Body of pancreas (tissue), 4 donors: Measurements from ENCODE around the gene MAMDC2. TPM values are rescaled to one million over a fixed set of nuclear protein-coding genes. Genes with fewer than 3 reads are reported as not detected.

Experiments used
- ATAC-seq: fragments of 150-250 bp; one replicate; pipeline ENCODE4 v1.9.1; 2016
- DNase-seq, 4 donors: peaks; one replicate each; pipeline ENCODE4 v3.0.0-alpha.2; 2019
- H3K27ac ChIP-seq, 4 donors: fragments of 200-600 bp; sonication (generic); 1 replicate in 3 of 4; 2 replicates in 1 of 4; pipeline versions ENCODE4 v1.5.1 to v1.6.1; 2016 to 2019; ENCODE audit warnings: mild to moderate bottlenecking in 1 of 4, mixed read lengths in 1 of 4, moderate library complexity in 1 of 4
- H3K27me3 ChIP-seq, 2 donors: fragments of 200-600 bp; sonication (generic); one replicate each; pipeline ENCODE4 v1.6.0; 2016; ENCODE audit warnings: mild to moderate bottlenecking in 1 of 2
- H3K36me3 ChIP-seq, 2 donors: fragments of 200-600 bp; sonication (generic); replicated peaks in 1 of 2; 2 replicates each; pipeline ENCODE4 v1.5.1; 2016; ENCODE audit warnings: low read depth in 2 of 2; ENCODE audit not compliant: insufficient read depth in 1 of 2
- H3K4me1 ChIP-seq: fragments of 200-600 bp; sonication (generic); one replicate; pipeline ENCODE4 v1.6.0; 2016
- H3K4me3 ChIP-seq, 2 donors: fragments of 200-600 bp; sonication (generic); 1 replicate in 1 of 2; 2 replicates in 1 of 2; pipeline ENCODE4 v1.5.1; 2016 to 2019
- H3K9me3 ChIP-seq, 3 donors: fragments of 200-600 bp; sonication (generic); 1 replicate in 2 of 3; 2 replicates in 1 of 3; pipeline ENCODE4 v1.5.1; 2016
- POLR2A ChIP-seq, 3 donors: fragments of 450-650 bp; IDR thresholded peaks; one replicate each; pipeline ENCODE4 v1.6.1; 2016; ENCODE audit warnings: antibody characterized with exemption in 3 of 3, mild to moderate bottlenecking in 2 of 3
- WGBS, 2 donors: methylation state at CpG; one replicate each; pipeline ENCODE4 v1.1.5; 2017; 5-methylcytosine and 5-hydroxymethylcytosine counted together
- intact Hi-C: fragments of 100-400 bp; cut with DNase I; formaldehyde crosslinking; loops from one replicate; pipeline ENCODE4 v1.15.1; 2023
- total RNA-seq, 2 donors: library from RNA; depleted of rRNA; stranded (reverse); fragments of >200 nt; gene quantifications; one replicate each; pipeline ENCODE4 v1.1.0, GENCODE V29; 2016
- TF ChIP-seq, protein P1 (sequence below), 7 experiments: fragments of 450-650 bp in 4 of 7; fragments of 200-600 bp in 3 of 7; sonication (generic) in 3 of 7; IDR thresholded peaks; one replicate each; pipeline ENCODE4 v1.5.1; 2016 to 2019; ENCODE audit warnings: antibody characterized with exemption in 7 of 7

Gene MAMDC2
- total RNA-seq, 2 donors from 2014 or later, result 4.0 to 17.1 TPM

GRCh38 chr9:70010015-70010414 lies 33.6 kb upstream of the MAMDC2 start:
- Histone ChIP-seq H3K4me1 (peaks cover 6% of the 10 kb centered on the region), H3K36me3 (no peaks in the 10 kb centered on the region), H3K4me3 (no peak overlapping the region), H3K27me3 (no peaks in the 10 kb centered on the region), H3K27ac (no peak overlapping the region), H3K9me3 (no peaks in the 10 kb centered on the region)
- DNase-seq (no peak), ATAC-seq (no peak)
- WGBS, 2 donors, result 29 to 63% methylated on average over 3 of the region's 3 CpGs
- intact Hi-C loops, result no loop called here
- TF ChIP-seq, protein P1, sequence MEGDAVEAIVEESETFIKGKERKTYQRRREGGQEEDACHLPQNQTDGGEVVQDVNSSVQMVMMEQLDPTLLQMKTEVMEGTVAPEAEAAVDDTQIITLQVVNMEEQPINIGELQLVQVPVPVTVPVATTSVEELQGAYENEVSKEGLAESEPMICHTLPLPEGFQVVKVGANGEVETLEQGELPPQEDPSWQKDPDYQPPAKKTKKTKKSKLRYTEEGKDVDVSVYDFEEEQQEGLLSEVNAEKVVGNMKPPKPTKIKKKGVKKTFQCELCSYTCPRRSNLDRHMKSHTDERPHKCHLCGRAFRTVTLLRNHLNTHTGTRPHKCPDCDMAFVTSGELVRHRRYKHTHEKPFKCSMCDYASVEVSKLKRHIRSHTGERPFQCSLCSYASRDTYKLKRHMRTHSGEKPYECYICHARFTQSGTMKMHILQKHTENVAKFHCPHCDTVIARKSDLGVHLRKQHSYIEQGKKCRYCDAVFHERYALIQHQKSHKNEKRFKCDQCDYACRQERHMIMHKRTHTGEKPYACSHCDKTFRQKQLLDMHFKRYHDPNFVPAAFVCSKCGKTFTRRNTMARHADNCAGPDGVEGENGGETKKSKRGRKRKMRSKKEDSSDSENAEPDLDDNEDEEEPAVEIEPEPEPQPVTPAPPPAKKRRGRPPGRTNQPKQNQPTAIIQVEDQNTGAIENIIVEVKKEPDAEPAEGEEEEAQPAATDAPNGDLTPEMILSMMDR (IDR thresholded peaks at IDR 0.05), result no peak
- TF ChIP-seq POLR2A (IDR thresholded peaks at IDR 0.05), result no peak

GRCh38 chr9:70011366-70011765 lies 32.3 kb upstream of the MAMDC2 start:
- TF ChIP-seq POLR2A (IDR thresholded peaks at IDR 0.05), result no peak
- TF ChIP-seq, protein P1 (IDR thresholded peaks at IDR 0.05), result no peak
- no peak overlapping the region for H3K27ac ChIP-seq
- no peaks in the 10 kb centered on the region for H3K27me3 ChIP-seq
- H3K36me3 ChIP-seq, result no peaks in the 10 kb centered on the region
- WGBS, 2 donors, result 82 to 92% methylated on average over 1 of the region's 1 CpG
- DNase-seq (no peak), ATAC-seq (no peak)
- H3K4me1 ChIP-seq, result peaks cover 6% of the 10 kb centered on the region
- no peaks in the 10 kb centered on the region for H3K9me3 ChIP-seq
- no peak overlapping the region for H3K4me3 ChIP-seq
- intact Hi-C loops, result no loop called here

DNA sequence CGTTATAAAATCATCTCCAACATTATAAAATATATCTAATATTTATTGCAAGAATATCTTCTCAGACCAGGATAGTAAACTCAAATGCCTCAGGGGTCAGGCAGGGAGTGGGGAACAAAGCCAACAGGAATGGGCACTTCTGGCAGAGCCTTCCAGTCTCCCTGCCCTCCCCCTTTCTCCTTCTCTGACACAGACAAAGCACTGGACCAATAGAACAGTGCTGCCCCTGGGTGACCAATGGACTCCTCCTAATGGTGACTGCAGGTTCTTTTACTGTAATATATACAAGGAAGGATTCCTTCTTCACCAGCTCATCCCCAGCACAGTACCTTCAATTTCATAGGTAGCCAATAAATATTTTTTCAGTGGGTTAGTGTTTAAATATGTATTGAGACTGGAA lies 31.1 kb upstream of the MAMDC2 start:
- Histone ChIP-seq H3K36me3 (no peaks in the 10 kb centered on the region), H3K4me3 (no peak overlapping the region), H3K4me1 (peaks cover 6% of the 10 kb centered on the region), H3K9me3 (no peaks in the 10 kb centered on the region), H3K27ac (no peak overlapping the region), H3K27me3 (no peaks in the 10 kb centered on the region)
- no peak for TF ChIP-seq POLR2A (IDR thresholded peaks at IDR 0.05)
- TF ChIP-seq, protein P1 (IDR thresholded peaks at IDR 0.05), result no peak
- intact Hi-C loops, result no loop called here
- WGBS, 2 donors, result 89 to 92% methylated on average over 1 of the region's 1 CpG
- no peak for DNase-seq
- ATAC-seq, result no peak

GRCh38 chr9:70013598-70014196 lies 30.0 kb upstream of the MAMDC2 start:
- H3K4me1 ChIP-seq, result peaks cover 6% of the 10 kb centered on the region
- DNase-seq (no peak), ATAC-seq (no peak)
- WGBS, 2 donors, result 55 to 63% methylated on average over 2 of the region's 2 CpGs
- intact Hi-C loops, result no loop called here
- TF ChIP-seq, protein P1 (IDR thresholded peaks at IDR 0.05), result no peak
- TF ChIP-seq POLR2A (IDR thresholded peaks at IDR 0.05), result no peak
- H3K27ac ChIP-seq, result no peak overlapping the region
- no peak overlapping the region for H3K4me3 ChIP-seq
- no peaks in the 10 kb centered on the region for H3K36me3 ChIP-seq
- H3K27me3 ChIP-seq, result no peaks in the 10 kb centered on the region
- H3K9me3 ChIP-seq, result no peaks in the 10 kb centered on the region

DNA sequence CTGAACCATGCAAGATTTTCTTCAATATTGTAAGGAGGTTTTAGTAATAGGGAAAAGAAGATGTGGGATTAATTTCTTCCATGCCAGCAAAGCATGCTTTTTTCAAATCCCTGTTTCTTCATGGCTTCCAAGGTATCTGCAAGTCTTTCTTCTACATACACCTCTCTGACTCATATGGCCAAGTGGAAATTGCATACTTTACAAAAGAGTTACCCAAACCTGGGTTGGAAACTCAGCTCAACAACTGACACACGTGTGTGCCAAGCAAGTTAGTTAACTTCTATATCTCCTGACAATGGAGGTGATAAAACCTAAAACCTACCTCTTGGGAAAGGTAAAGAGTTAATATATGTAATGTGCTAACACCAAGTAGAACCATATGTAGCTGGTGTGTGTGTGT lies 28.5 kb upstream of the MAMDC2 start:
- intact Hi-C loops, result no loop called here

More for the DNA sequence above, 28.5 kb upstream of the MAMDC2 start:
- Histone ChIP-seq H3K9me3 (no peaks in the 10 kb centered on the region), H3K36me3 (no peaks in the 10 kb centered on the region), H3K27me3 (no peaks in the 10 kb centered on the region), H3K4me3 (no peak overlapping the region), H3K4me1 (peaks cover 6% of the 10 kb centered on the region), H3K27ac (no peak overlapping the region)
- WGBS, 2 donors, result 79 to 81% methylated on average over 1 of the region's 1 CpG
- no peak for TF ChIP-seq POLR2A (IDR thresholded peaks at IDR 0.05)
- TF ChIP-seq, protein P1 (IDR thresholded peaks at IDR 0.05), result no peak
- DNase-seq (no peak), ATAC-seq (no peak)
